Esophagus muscularis mucosa (tissue), 4 donors: ENCODE measurements around the gene ZNF264. TPM values are rescaled to one million over a fixed set of nuclear protein-coding genes. Genes with fewer than 3 reads are reported as not detected.

Experiments used
- DNase-seq: peaks from one replicate; pipeline ENCODE4 v3.0.0-alpha.2; 2017; ENCODE audit errors: extremely low spot score
- H3K27ac ChIP-seq, 4 donors: fragments of 200-600 bp; sonication (generic); replicated peaks in 1 of 4; 1 replicate in 3 of 4; 2 replicates in 1 of 4; pipeline ENCODE4 v1.5.1; 2016 to 2019; ENCODE audit warnings: mild to moderate bottlenecking in 1 of 4
- H3K27me3 ChIP-seq, 4 donors: fragments of 200-600 bp; sonication (generic); one replicate each; pipeline versions ENCODE4 v1.5.1 to v1.6.0; 2016 to 2019
- H3K36me3 ChIP-seq, 4 donors: fragments of 200-600 bp; sonication (generic); one replicate each; pipeline ENCODE4 v1.5.1; 2016 to 2019
- H3K4me1 ChIP-seq, 4 donors: fragments of 200-600 bp; sonication (generic); one replicate each; pipeline ENCODE4 v1.5.1; 2016 to 2019
- H3K4me3 ChIP-seq, 4 donors: fragments of 200-600 bp; sonication (generic); 1 replicate in 2 of 4; 2 replicates in 2 of 4; pipeline ENCODE4 v1.5.1; 2016 to 2019; ENCODE audit warnings: mild to moderate bottlenecking in 4 of 4, moderate library complexity in 1 of 4
- H3K9me3 ChIP-seq, 4 donors: fragments of 200-600 bp; sonication (generic); 1 replicate in 3 of 4; 2 replicates in 1 of 4; pipeline ENCODE4 v1.5.1; 2016 to 2019
- CTCF ChIP-seq, 3 experiments: fragments of 200-600 bp in 2 of 3; fragments of 450-650 bp in 1 of 3; sonication (generic) in 2 of 3; IDR thresholded peaks; one replicate each; pipeline ENCODE4 v1.5.1; 2017 to 2019; ENCODE audit warnings: antibody characterized with exemption in 3 of 3, mild to moderate bottlenecking in 2 of 3, moderate library complexity in 1 of 3
- EP300 ChIP-seq: sonication (generic); formaldehyde crosslinking; IDR thresholded peaks from one replicate; pipeline ENCODE4 v1.6.1; 2017; ENCODE audit warnings: antibody characterized with exemption
- POLR2A ChIP-seq: fragments of 450-650 bp; IDR thresholded peaks from one replicate; pipeline ENCODE4 v1.6.1; 2017; ENCODE audit warnings: antibody characterized with exemption, moderate library complexity, mild to moderate bottlenecking, low read depth
- POLR2AphosphoS5 ChIP-seq, 2 donors: sonication (generic); formaldehyde crosslinking; IDR thresholded peaks; one replicate each; pipeline ENCODE4 v1.6.1; 2017; ENCODE audit warnings: antibody characterized with exemption in 2 of 2
- WGBS: methylation state at CpG from one replicate; pipeline ENCODE4 v1.1.5; 2018; 5-methylcytosine and 5-hydroxymethylcytosine counted together
- intact Hi-C: fragments of 100-400 bp; cut with DNase I; formaldehyde crosslinking; loops from one replicate; pipeline ENCODE4 v1.15.1; 2023
- total RNA-seq, 4 donors: library from RNA; depleted of rRNA; stranded (reverse); fragments of >200 nt; gene quantifications; one replicate each; pipeline versions ENCODE4 v1.1.0 to v1.2.1, GENCODE V29; 2016

Gene ZNF264
- 10 to 100 TPM; 24.1 to 66.7 (median 42.5) TPM for total RNA-seq

- H3K4me1 ChIP-seq: peaks cover 20 to 32% (median 28%) of the 10 kb centered on the region in 4 donors
- H3K27ac ChIP-seq: peak within 1 kb of the TSS; percentile 86 to 90 (median 88)
- TF ChIP-seq CTCF (IDR thresholded peaks at IDR 0.05): no peak
- TF ChIP-seq POLR2A: no peak
- peak; percentile 72 to 79 for TF ChIP-seq POLR2AphosphoS5 (IDR thresholded peaks at IDR 0.05)
- WGBS: under 1% methylated on average over 21 of the region's 81 CpGs
- H3K27me3 ChIP-seq: peaks cover 0 to 11% (median 0%) of the 10 kb centered on the region in 4 donors
- DNase-seq: peak; percentile 98
- H3K4me3 ChIP-seq: peak within 1 kb of the TSS; percentile 67 to 97 (median 92)
- intact Hi-C loops: loop anchor here (10.0 kb wide), 1 partner anchor 963 kb away; the partner anchor contains the start of gene ZNF329
- peaks cover 22 to 38% (median 31%) of the 10 kb centered on the region in 4 donors for H3K36me3 ChIP-seq
- H3K9me3 ChIP-seq: no peaks in the 10 kb centered on the region
Measured at GRCh38 chr19:57191141-57192076, at the start of gene ZNF264. Gene ZNF264, plus strand, starts transcription at chr19:57191500. Its CDS starts 414 bp downstream, at chr19:57191914.

- Histone ChIP-seq H3K4me1 (no peaks in the 10 kb centered on the region), H3K27me3 (peaks cover 0 to 14% (median 0%) of the 10 kb centered on the region in 4 donors), H3K27ac (no peak overlapping the region), H3K9me3 (no peaks in the 10 kb centered on the region), H3K36me3 (no peaks in the 10 kb centered on the region), H3K4me3 (no peak overlapping the region)
- WGBS: 94% methylated on average over 4 of the region's 4 CpGs
- no peak for DNase-seq
- intact Hi-C loops: no loop called here
- TF ChIP-seq CTCF (IDR thresholded peaks at IDR 0.05) (no peak), POLR2AphosphoS5 (IDR thresholded peaks at IDR 0.05) (no peak), POLR2A (no peak), EP300 (no peak)
Measured at GRCh38 chr19:57141699-57142098, 49.6 kb upstream of the ZNF264 start.

GRCh38 chr19:57152921-57153320, 38.4 kb upstream of the ZNF264 start:
- 84% methylated on average over 5 of the region's 5 CpGs for WGBS
- intact Hi-C loops: no loop called here
- TF ChIP-seq POLR2AphosphoS5 (IDR thresholded peaks at IDR 0.05) (no peak), EP300 (no peak), CTCF (IDR thresholded peaks at IDR 0.05) (no peak), POLR2A (no peak)

GRCh38 chr19:57161985-57162539, 29.2 kb upstream of the ZNF264 start:
- no peak overlapping the region for H3K27ac ChIP-seq
- intact Hi-C loops: no loop called here
- 74% methylated on average over 5 of the region's 5 CpGs for WGBS
- H3K27me3 ChIP-seq: peaks cover 0 to 10% (median 0%) of the 10 kb centered on the region in 4 donors
- H3K4me3 ChIP-seq: no peak overlapping the region
- no peak for TF ChIP-seq CTCF (IDR thresholded peaks at IDR 0.05)
- TF ChIP-seq EP300: no peak
- TF ChIP-seq POLR2A: no peak
- no peak for TF ChIP-seq POLR2AphosphoS5 (IDR thresholded peaks at IDR 0.05)
- no peaks in the 10 kb centered on the region for H3K9me3 ChIP-seq
- no peak for DNase-seq
- no peaks in the 10 kb centered on the region for H3K36me3 ChIP-seq
- H3K4me1 ChIP-seq: no peaks in the 10 kb centered on the region

More at GRCh38 chr19:57152921-57153320, 38.4 kb upstream of the ZNF264 start:
- Histone ChIP-seq H3K27me3 (peaks cover 0 to 17% (median 0%) of the 10 kb centered on the region in 4 donors), H3K27ac (no peak overlapping the region), H3K4me1 (no peaks in the 10 kb centered on the region), H3K4me3 (no peak overlapping the region), H3K36me3 (no peaks in the 10 kb centered on the region), H3K9me3 (no peaks in the 10 kb centered on the region)
- no peak for DNase-seq
